Erythroblast (primary cell): ENCODE measurements around the gene AFF4.

Experiments
- GATA1 ChIP-seq: IDR thresholded peaks from 2 replicates; pipeline ENCODE4 v1.6.1; 2011; ENCODE audit warnings: low read depth, mild to moderate bottlenecking, control low read depth, low read length, moderate library complexity
- POLR2A ChIP-seq: IDR thresholded peaks from 2 replicates; pipeline ENCODE4 v1.6.1; 2011; ENCODE audit warnings: mild to moderate bottlenecking, low read length

- TF ChIP-seq POLR2A, result no peak
- TF ChIP-seq GATA1, result no peak
These were observed 73.9 kb downstream of the AFF4 start for GRCh38 chr5:132889501-132889900.
